Activated CD4-positive, alpha-beta memory T cell treated with anti-CD3 and anti-CD28 coated beads for 36 hours (primary cell): ENCODE measurements around the gene LHPP. TPM values are rescaled to one million over a fixed set of nuclear protein-coding genes. Genes with fewer than 3 reads are reported as not detected.

Source experiments
- CTCF ChIA-PET: fragments of 350-600 bp; sonication (Branson Sonifier 250); formaldehyde crosslinking; loops from one replicate; lab custom pipeline; 2021; ENCODE audit warnings: antibody characterized with exemption, inconsistent platforms; lab: Charles Lee
- POLR2A ChIA-PET: fragments of 350-600 bp; sonication (Branson Sonifier 250); formaldehyde crosslinking; loops from one replicate; lab custom pipeline; 2021; ENCODE audit warnings: antibody characterized with exemption; lab: Charles Lee
- DNase-seq: peaks from one replicate; pipeline ENCODE4 v3.0.0-alpha.2; 2020
- H3K27ac Mint-ChIP-seq: one replicate; pipeline ENCODE4 v1.8.0; 2021; ENCODE audit warnings: mixed read lengths
- H3K27me3 Mint-ChIP-seq: one replicate; pipeline ENCODE4 v1.8.0; 2021; ENCODE audit warnings: mixed read lengths
- H3K36me3 Mint-ChIP-seq: one replicate; pipeline ENCODE4 v1.8.0; 2021; ENCODE audit warnings: mixed read lengths
- H3K4me1 Mint-ChIP-seq: one replicate; pipeline ENCODE4 v1.8.0; 2021; ENCODE audit warnings: low read depth, mixed read lengths
- H3K4me3 Mint-ChIP-seq: one replicate; pipeline ENCODE4 v1.8.0; 2021; ENCODE audit warnings: mild to moderate bottlenecking, mixed read lengths
- H3K9me3 Mint-ChIP-seq: one replicate; pipeline ENCODE4 v1.8.0; 2021; ENCODE audit warnings: mixed read lengths
- intact Hi-C: fragments of 100-400 bp; cut with micrococcal nuclease; formaldehyde crosslinking; loops from one replicate; pipeline ENCODE4 v1.15.1; 2023
- total RNA-seq, 2 experiments: library from RNA; stranded (reverse); gene quantifications; one replicate each; pipeline ENCODE4 v1.2.3, GENCODE V29; 2021

Gene LHPP
- total RNA-seq, 2 experiments from 2014 or later: 10.1 to 12.3 TPM

GRCh38 chr10:124653311-124653710, 191.7 kb downstream of the LHPP start:
- H3K27ac Mint-ChIP-seq: no peak overlapping the region
- no peaks in the 10 kb centered on the region for H3K9me3 Mint-ChIP-seq
- no peak overlapping the region for H3K4me3 Mint-ChIP-seq
- no peaks in the 10 kb centered on the region for H3K27me3 Mint-ChIP-seq
- CTCF ChIA-PET: interaction anchor here (0.6 to 0.9 kb wide), 2 partner anchors 26 to 88 kb away, joined by 3 to 4 read pairs; no protein-coding TSS in a partner anchor
- POLR2A ChIA-PET: no interaction called here
- peaks cover 88% of the 10 kb centered on the region for H3K4me1 Mint-ChIP-seq
- intact Hi-C loops: no loop called here
- peaks cover 6% of the 10 kb centered on the region for H3K36me3 Mint-ChIP-seq
- no peak for DNase-seq

GRCh38 chr10:124653811-124654651, 192.4 kb downstream of the LHPP start:
- H3K36me3 Mint-ChIP-seq: peaks cover 6% of the 10 kb centered on the region
- no peak overlapping the region for H3K27ac Mint-ChIP-seq
- H3K9me3 Mint-ChIP-seq: no peaks in the 10 kb centered on the region
- H3K4me3 Mint-ChIP-seq: no peak overlapping the region
- no peaks in the 10 kb centered on the region for H3K27me3 Mint-ChIP-seq
- DNase-seq: no peak
- POLR2A ChIA-PET: interaction anchor here (1.2 kb wide), 1 partner anchor 40 kb away, joined by 3 read pairs; no protein-coding TSS in a partner anchor
- H3K4me1 Mint-ChIP-seq: peaks cover 88% of the 10 kb centered on the region
- CTCF ChIA-PET: interaction anchor here (1.0 to 1.4 kb wide), 2 partner anchors 17 to 88 kb away, joined by 3 to 6 read pairs; no protein-coding TSS in a partner anchor
- intact Hi-C loops: no loop called here

- peak; percentile 22 for DNase-seq
- peaks cover 88% of the 10 kb centered on the region for H3K4me1 Mint-ChIP-seq
- no peak overlapping the region for H3K4me3 Mint-ChIP-seq
- no peaks in the 10 kb centered on the region for H3K27me3 Mint-ChIP-seq
- POLR2A ChIA-PET: interaction anchor here (1.2 to 1.3 kb wide), 2 partner anchors 40 to 64 kb away, joined by 3 to 4 read pairs; no protein-coding TSS in a partner anchor
- intact Hi-C loops: no loop called here
- H3K27ac Mint-ChIP-seq: peak overlapping the region; percentile 74
- H3K9me3 Mint-ChIP-seq: no peaks in the 10 kb centered on the region
- CTCF ChIA-PET: interaction anchor here (0.8 to 1.4 kb wide), 4 partner anchors 17 to 87 kb away, joined by 3 to 6 read pairs (median 4); no protein-coding TSS in a partner anchor
- peaks cover 5% of the 10 kb centered on the region for H3K36me3 Mint-ChIP-seq
Measured at GRCh38 chr10:124654686-124655085, 193.1 kb downstream of the LHPP start.

- H3K9me3 Mint-ChIP-seq: no peaks in the 10 kb centered on the region
- H3K4me3 Mint-ChIP-seq: no peak overlapping the region
- ChIA-PET POLR2A (interaction anchor here (1.2 to 1.3 kb wide), 2 partner anchors 39 to 63 kb away, joined by 3 to 4 read pairs; no protein-coding TSS in a partner anchor), CTCF (interaction anchor here (0.8 to 1.4 kb wide), 4 partner anchors 18 to 86 kb away, joined by 3 to 6 read pairs (median 4); no protein-coding TSS in a partner anchor)
- no peak for DNase-seq
- intact Hi-C loops: no loop called here
- peaks cover 6% of the 10 kb centered on the region for H3K36me3 Mint-ChIP-seq
- H3K27me3 Mint-ChIP-seq: no peaks in the 10 kb centered on the region
- H3K4me1 Mint-ChIP-seq: peaks cover 88% of the 10 kb centered on the region
- peak overlapping the region; percentile 74 for H3K27ac Mint-ChIP-seq
Measured at GRCh38 chr10:124655191-124656112, 193.8 kb downstream of the LHPP start.

- Mint-ChIP-seq H3K4me1 (peaks cover 84% of the 10 kb centered on the region), H3K4me3 (no peak overlapping the region), H3K36me3 (peaks cover 7% of the 10 kb centered on the region), H3K27ac (peak overlapping the region; percentile 4), H3K9me3 (no peaks in the 10 kb centered on the region), H3K27me3 (no peaks in the 10 kb centered on the region)
- intact Hi-C loops: no loop called here
- ChIA-PET POLR2A (no interaction called here), CTCF (no interaction called here)
- no peak for DNase-seq
Measured at GRCh38 chr10:124656113-124656490, 194.5 kb downstream of the LHPP start.

- Mint-ChIP-seq H3K4me3 (no peak overlapping the region), H3K9me3 (no peaks in the 10 kb centered on the region), H3K4me1 (peaks cover 81% of the 10 kb centered on the region), H3K36me3 (peaks cover 7% of the 10 kb centered on the region), H3K27me3 (no peaks in the 10 kb centered on the region), H3K27ac (peak overlapping the region; percentile 4)
- intact Hi-C loops: no loop called here
- DNase-seq: no peak
- CTCF ChIA-PET: interaction anchor here (4.6 kb wide), 1 partner anchor 8 kb away, joined by 30 read pairs; no protein-coding TSS in a partner anchor
- POLR2A ChIA-PET: no interaction called here
Measured at GRCh38 chr10:124656541-124656940, 194.9 kb downstream of the LHPP start.

- POLR2A ChIA-PET: interaction anchor here (1.2 kb wide), 2 partner anchors 21 to 61 kb away, joined by 3 to 4 read pairs; no protein-coding TSS in a partner anchor
- Mint-ChIP-seq H3K36me3 (peaks cover 7% of the 10 kb centered on the region), H3K4me3 (peak overlapping the region; percentile 12), H3K4me1 (peaks cover 72% of the 10 kb centered on the region), H3K27me3 (no peaks in the 10 kb centered on the region), H3K9me3 (no peaks in the 10 kb centered on the region), H3K27ac (peak overlapping the region; percentile 79)
- peak; percentile 58 for DNase-seq
- CTCF ChIA-PET: interaction anchor here (0.7 to 4.6 kb wide), 4 partner anchors 9 to 84 kb away, joined by 3 to 30 read pairs (median 16); no protein-coding TSS in a partner anchor
- intact Hi-C loops: no loop called here
Measured at GRCh38 chr10:124657806-124658205, 196.2 kb downstream of the LHPP start.

GRCh38 chr10:124658591-124659242, 197.1 kb downstream of the LHPP start:
- no peak overlapping the region for H3K4me3 Mint-ChIP-seq
- H3K9me3 Mint-ChIP-seq: no peaks in the 10 kb centered on the region
- peak overlapping the region; percentile 59 for H3K27ac Mint-ChIP-seq
- ChIA-PET POLR2A (interaction anchor here (0.6 to 1.8 kb wide), 8 partner anchors 9 to 83 kb away, joined by 3 to 7 read pairs (median 3); no protein-coding TSS in a partner anchor), CTCF (interaction anchor here (1.1 to 4.6 kb wide), 5 partner anchors 10 to 83 kb away, joined by 4 to 30 read pairs (median 8); no protein-coding TSS in a partner anchor)
- intact Hi-C loops: no loop called here
- H3K27me3 Mint-ChIP-seq: no peaks in the 10 kb centered on the region
- peaks cover 7% of the 10 kb centered on the region for H3K36me3 Mint-ChIP-seq
- no peak for DNase-seq
- H3K4me1 Mint-ChIP-seq: peaks cover 65% of the 10 kb centered on the region

- H3K4me3 Mint-ChIP-seq: no peak overlapping the region
- H3K27me3 Mint-ChIP-seq: no peaks in the 10 kb centered on the region
Measured at GRCh38 chr10:124659380-124659779, 197.8 kb downstream of the LHPP start.

GRCh38 chr10:124660404-124661125, 198.9 kb downstream of the LHPP start:
- intact Hi-C loops: no loop called here
- H3K27me3 Mint-ChIP-seq: no peaks in the 10 kb centered on the region
- H3K4me1 Mint-ChIP-seq: peaks cover 53% of the 10 kb centered on the region
- H3K36me3 Mint-ChIP-seq: peaks cover 7% of the 10 kb centered on the region
- H3K4me3 Mint-ChIP-seq: no peak overlapping the region
- no peaks in the 10 kb centered on the region for H3K9me3 Mint-ChIP-seq
- no peak overlapping the region for H3K27ac Mint-ChIP-seq
- no peak for DNase-seq
- POLR2A ChIA-PET: no interaction called here
- CTCF ChIA-PET: interaction anchor here (1.0 to 4.6 kb wide), 6 partner anchors 11 to 81 kb away, joined by 3 to 30 read pairs (median 6); no protein-coding TSS in a partner anchor

More at GRCh38 chr10:124659380-124659779, 197.8 kb downstream of the LHPP start:
- ChIA-PET CTCF (interaction anchor here (0.6 to 4.6 kb wide), 7 partner anchors 11 to 391 kb away, joined by 3 to 30 read pairs (median 6); no protein-coding TSS in a partner anchor), POLR2A (interaction anchor here (0.6 to 1.8 kb wide), 8 partner anchors 9 to 82 kb away, joined by 3 to 7 read pairs (median 3); no protein-coding TSS in a partner anchor)
- Mint-ChIP-seq H3K36me3 (peaks cover 7% of the 10 kb centered on the region), H3K27ac (peak overlapping the region; percentile 59), H3K9me3 (no peaks in the 10 kb centered on the region), H3K4me1 (peaks cover 60% of the 10 kb centered on the region)
- DNase-seq: no peak
- intact Hi-C loops: no loop called here
